SKM-1 treated with dmso at 0.1 percent for 144 hours (cell line): ENCODE measurements around the gene ATP6AP1.
A peak's percentile ranks its signal among the peaks of the same experiment; 100 is the strongest.
"Not testable (repeated sequence)": the region's sequence is repeated elsewhere in the genome, so short reads cannot be mapped to it uniquely, and the experiment has no call there.

Source experiments
- DNase-seq: peaks from one replicate; lab custom pipeline; 2025; ENCODE audit not compliant: unreplicated experiment; lab: John Stamatoyannopoulos, UW

Gene ATP6AP1

GRCh38 chrX:154399527-154400368, 28.7 kb upstream of the ATP6AP1 start:
- no peak for DNase-seq

DNA sequence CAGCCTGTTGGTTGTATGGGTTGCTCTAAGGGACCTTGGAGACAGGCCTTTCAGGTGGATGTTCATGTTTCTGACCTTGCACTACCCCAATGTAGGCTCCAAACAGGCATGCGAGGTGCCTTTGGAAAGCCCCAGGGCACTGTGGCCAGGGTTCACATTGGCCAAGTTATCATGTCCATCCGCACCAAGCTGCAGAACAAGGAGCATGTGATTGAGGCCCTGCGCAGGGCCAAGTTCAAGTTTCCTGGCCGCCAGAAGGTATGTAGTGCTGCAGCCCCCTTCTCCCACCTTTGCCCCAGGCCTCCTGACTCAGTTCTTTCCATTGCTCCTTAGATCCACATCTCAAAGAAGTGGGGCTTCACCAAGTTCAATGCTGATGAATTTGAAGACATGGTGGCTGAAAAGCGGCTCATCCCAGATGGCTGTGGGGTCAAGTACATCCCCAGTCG, 28.1 kb upstream of the ATP6AP1 start:
- not testable (repeated sequence) for DNase-seq

DNA sequence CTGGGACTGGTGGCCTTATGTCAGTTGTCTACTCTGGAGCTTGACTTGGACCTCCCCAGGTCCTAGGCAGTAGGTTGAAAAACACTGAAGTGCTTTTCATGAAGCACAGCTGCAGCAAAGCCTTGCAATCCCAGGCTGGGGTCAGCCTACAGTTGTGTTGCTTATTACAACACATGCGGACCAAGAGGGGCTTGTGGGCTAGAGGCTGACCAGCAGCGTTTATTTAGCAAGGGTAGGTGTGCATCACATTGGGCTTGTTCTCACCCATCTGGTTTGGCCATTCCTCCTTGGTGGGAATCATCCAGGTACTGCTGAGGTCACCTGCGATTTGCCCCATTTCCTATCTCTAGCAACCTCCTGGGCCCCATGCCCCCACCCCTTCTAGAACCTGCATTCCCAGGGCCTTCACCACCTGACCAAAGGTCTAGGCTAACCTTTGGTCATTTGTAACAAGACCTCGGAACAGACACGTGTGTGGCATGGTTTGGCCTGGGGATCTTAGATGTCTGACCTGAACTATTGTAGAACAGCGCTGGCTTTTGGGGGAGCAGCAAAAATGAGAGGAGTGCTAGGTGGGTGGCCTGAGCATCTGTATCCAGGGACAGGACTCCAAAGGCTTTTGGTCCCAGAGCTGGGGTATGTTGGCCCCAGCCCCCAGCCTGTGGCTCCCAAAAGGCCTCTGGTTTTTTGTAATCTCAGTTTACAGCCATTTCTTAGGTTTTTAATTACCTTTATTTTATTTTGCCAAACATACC, 27.3 kb upstream of the ATP6AP1 start:
- DNase-seq = no peak

- no peak for DNase-seq
Observed at GRCh38 chrX:154401918-154402621, 26.4 kb upstream of the ATP6AP1 start.

DNA sequence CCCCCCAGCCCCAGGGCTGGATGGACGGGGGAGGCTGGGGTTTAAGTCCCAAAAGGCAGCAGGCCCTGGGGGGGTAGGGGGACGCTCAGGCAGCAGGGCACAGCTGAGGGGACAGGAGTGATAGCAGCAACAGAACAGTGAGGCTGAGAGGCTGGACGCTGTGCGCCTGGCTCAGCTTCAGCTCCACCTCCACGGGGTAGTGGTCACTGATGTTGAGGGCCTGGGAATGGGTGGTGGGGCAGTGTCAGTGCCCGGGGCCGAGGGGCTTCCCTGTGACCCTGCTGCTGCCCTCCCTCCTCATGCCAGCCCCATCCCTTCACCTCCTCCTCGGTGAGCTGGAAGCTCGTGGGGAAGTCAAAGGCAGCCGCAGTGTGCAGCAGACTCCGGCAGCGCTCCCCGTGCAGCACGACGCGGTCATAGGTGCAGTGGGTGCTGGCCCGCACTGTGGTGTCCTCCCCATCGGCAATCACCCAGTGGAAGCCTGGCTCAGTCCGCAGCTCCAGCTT, 25.8 kb upstream of the ATP6AP1 start:
- DNase-seq = no peak

DNA sequence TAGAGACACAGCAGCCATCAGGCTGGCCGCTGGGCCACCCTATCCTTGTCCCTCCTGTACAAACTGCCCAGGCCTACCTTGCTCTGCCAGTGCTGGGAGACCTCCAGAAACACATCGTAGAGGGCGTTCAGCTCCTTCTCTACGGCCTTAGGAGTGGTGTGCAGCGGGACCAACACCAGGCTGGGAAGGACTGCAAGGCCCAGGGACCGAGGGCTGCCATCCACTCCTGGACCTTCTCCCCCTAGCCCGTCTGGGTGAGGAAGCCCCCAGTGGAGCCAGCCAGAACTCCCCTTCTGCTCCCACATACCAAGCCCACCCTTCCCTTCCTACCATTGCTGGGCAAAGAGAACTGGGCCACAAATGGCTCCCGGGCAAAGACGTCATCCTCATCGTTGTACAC, 25.3 kb upstream of the ATP6AP1 start:
- DNase-seq = no peak

DNA sequence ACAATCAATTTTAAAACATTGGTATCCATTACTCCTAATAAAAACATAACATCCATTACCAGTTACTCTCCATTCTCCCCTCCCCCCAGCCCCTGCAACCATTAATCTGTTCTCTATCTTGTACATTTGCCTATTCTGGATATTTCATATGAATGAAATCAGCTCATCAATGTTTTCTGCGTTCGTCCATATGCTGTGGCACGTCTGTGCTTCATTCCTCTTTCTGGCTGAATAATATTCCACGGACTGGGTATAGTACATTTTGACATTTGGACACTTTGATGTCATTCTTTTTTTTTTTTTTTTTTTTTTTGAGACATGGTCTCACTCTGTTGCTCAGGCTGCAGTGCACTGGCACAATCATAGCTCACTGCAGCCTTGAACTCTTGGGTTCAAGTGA, 24.6 kb upstream of the ATP6AP1 start:
- no peak for DNase-seq

DNA sequence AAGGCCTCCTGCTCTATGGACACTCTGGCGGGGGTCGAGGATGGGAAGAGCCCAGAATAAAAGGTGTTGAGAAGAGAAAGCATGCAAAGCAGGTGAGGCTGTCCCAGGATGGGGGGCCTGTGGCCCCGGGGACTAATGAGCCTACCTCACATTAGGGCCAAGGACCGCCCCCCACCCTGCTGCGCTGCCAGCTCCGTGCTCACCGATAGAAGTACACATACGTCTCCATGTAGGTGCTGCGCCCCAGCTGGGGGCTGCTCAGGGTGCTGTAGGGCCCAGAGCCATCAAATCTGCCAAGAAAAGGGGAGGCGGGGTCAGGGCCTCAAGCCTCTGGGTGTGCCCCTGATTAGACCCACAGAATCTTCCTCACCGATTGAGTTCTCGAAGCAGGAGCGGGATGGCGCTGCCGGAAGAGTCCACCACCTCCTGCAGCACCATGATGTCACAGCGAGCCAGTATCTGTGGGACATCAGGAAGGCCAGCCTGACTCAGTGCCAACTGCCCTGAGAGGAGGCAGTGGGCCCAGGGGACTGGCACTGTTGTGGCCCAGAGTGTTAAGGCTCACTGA, 23.8 kb upstream of the ATP6AP1 start:
- no peak for DNase-seq

GRCh38 chrX:154408659-154409221, 19.7 kb upstream of the ATP6AP1 start:
- no peak for DNase-seq

- peak; percentile 62 for DNase-seq
Observed at GRCh38 chrX:154409222-154409871, 19.1 kb upstream of the ATP6AP1 start, which contains the start of gene DNASE1L1. TSS of gene DNASE1L1 (minus strand) at chrX:154409254. CDS start at chrX:154405568, 3,686 bp downstream.

DNA sequence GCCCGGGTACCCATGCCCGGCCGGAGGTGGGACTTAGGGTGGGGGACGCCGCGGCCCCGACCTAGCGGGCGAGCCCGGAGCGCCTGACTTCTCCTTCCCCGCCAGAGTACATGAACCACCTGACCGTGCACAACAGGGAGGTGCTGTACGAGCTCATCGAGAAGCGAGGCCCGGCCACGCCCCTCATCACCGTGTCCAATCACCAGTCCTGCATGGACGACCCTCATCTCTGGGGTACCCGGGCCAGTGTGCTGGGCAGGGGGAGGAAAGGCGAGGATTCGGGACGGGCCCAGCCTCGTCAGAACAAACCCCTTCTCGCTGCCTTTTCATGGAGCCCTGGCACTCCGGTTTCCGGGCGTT, 16.5 kb upstream of the ATP6AP1 start:
- no peak for DNase-seq

DNA sequence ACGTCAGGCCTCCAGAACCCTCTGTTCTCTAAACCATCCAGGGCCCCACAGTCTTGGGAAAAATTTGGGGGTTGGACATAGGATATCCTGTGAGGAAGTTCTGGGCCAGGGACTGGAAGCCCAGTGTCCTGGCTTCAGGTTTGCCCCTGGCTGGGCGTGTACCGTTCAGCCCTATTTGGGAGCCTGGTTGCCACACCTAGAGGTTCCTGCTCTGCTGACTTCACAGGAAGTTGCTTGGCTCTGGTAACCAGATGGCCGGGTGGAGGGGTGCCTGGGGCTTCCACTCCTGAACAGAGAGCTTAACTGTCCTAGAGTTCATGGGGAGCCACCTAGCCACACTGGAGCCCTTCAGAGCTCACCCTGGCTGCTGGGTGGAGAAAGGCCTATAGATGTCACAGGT, 16.0 kb upstream of the ATP6AP1 start:
- no peak for DNase-seq

GRCh38 chrX:154413142-154413541, 15.3 kb upstream of the ATP6AP1 start:
- DNase-seq = no peak

DNA sequence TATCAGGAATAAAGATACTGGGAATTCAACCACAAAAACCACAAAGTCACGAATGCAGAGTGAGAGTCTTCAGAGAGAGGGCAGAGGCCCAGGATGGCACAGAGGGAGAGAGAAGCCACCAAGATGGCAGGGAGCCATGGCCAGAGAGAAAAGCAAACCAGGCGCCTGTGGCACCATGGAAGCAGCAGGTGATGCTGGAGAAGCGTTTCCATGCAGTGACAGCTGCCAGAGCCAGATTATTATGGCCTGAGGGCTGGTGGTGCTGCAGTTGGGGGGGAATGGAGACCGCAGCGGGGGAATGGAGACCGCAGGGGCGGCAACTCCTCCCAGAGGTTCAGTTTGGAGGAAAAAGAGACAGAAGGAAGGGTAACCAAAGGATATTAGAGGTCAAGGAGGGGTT, 11.3 kb upstream of the ATP6AP1 start:
- no peak for DNase-seq

DNA sequence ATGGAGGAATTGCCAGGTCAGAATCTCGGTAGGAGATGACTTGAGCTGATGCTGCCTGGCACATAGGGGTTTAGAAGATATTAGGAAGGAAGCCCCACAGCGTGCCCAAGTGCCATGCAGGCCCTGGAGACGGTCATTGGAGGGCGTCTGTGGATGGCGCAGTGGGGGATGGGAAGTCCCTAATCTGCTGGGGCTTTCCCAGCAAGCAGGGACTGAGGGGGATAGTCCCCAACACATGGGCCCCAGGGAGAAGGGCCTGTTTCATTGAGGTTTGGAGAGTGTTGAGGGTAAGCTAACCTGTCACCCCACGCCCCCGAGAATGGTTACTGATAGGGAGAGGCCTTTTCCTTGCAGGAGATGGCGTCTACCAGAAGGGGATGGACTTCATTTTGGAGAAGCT, 9.3 kb upstream of the ATP6AP1 start:
- DNase-seq = no peak

DNA sequence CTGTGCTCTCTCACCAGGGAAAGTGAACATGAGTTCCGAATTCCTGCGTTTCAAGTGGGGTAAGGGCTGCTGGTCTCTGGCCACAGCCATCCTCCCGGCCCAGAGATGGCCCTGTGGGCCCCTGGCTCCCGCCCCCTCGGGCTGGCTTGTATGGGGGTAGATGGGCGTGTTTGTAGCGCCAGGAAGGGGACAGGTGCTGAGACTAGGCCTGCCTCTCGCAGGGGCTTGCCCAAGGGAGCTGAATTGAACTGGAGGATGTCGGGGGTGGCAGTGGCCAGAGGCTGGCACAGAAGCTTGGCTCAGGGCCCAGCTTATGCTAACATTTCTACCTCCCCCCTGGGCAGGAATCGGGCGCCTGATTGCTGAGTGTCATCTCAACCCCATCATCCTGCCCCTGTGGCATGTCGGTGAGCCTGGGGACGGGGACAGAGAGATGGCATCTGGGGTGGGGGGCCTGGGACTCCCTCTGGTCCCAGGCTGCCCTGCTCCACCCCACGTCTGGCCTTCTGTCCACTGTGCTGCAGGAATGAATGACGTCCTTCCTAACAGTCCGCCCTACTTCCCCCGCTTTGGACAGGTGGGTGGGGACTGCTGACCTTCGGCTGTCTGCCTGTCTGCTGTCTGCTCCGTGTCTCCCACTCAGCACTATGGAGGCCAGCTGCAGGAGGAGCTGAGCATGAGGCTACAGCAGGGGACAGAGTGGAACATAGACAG, 8.6 kb upstream of the ATP6AP1 start:
- DNase-seq = no peak

DNA sequence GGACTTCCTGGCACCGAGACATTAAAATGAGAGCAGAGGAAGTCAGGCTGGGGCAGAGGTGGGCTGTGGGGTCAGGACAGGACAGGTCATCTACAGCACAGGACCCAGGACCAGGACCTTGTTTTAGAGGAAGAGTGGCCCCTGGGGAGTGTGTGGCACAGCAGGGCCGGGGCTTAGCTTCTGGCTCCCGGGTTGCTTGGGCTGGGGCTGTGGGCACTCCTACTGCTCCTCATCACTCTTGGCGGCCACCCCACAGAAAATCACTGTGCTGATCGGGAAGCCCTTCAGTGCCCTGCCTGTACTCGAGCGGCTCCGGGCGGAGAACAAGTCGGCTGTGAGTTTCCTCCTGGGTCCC, 8.1 kb upstream of the ATP6AP1 start:
- DNase-seq = no peak

DNA sequence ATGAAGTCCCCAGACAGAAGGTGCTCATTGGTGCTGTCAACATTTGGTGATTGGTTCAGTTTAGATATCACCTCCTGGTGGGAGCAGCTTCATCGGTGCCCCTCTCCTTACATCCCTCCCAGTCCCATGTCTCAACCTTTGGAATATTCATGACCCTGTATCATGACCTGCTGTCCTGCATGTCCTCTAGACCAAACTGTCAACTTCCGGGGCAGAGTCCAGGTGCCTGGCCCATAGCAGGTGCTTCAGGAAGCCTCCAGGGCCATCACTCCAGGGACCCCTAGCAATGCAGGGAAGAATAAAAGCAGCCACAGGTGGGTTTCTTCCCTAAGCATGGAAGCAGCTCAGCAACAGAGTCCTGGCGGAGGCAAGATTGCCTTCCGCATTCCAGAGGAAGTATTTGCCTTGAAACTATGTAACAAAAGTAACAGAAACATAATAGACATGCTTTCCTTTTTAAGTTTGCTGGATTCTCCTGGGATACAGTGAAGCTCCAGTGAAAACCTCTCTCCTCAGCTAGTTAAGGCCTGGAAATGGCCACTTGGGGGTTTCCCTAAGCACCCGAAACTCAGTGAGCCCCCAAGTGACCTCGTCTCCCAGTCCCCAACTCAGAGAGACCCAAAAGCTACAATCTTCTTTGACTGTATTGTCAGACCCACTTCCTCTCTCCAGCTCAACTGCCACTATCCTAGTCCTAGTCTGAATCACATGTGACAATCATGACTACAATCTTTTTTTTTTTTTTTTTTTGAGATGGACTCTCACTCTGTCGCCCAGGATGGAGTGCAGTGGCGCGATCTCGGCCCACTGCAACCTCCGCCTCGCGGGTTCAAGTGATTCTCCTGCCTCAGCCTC, 1.3 kb upstream of the ATP6AP1 start:
- DNase-seq = no peak

- no peak for DNase-seq
Observed at GRCh38 chrX:154429711-154430110, 1.2 kb downstream of the ATP6AP1 start.
